H1 (cell line): ENCODE results near the gene SDF2. TPM values are rescaled to one million over a fixed set of nuclear protein-coding genes. Genes with fewer than 3 reads are reported as not detected.

Source experiments
- CTCF ChIA-PET: fragments of 300-600 bp; sonication (Branson Sonifier 250); formaldehyde crosslinking; loops from one replicate; lab custom pipeline; 2021; ENCODE audit not compliant: partially characterized antibody; lab: Charles Lee
- POLR2A ChIA-PET: fragments of 300-600 bp; sonication (Branson Sonifier 250); formaldehyde crosslinking; loops from one replicate; lab custom pipeline; 2021; ENCODE audit warnings: inconsistent platforms; ENCODE audit not compliant: partially characterized antibody; lab: Charles Lee
- DNase-seq, 2 experiments: peaks; one replicate each; pipeline versions ENCODE4 v3.0.0 to v3.0.0-alpha.2; 2010 to 2022; ENCODE audit warnings: low spot score in 2 of 2, low read depth in 1 of 2, mixed read lengths in 1 of 2
- FAIRE-seq: peaks from 2 replicates; lab custom pipeline; 2011; peaks lifted over from hg19 to GRCh38; lab: Jason Lieb, UNC
- H2AFZ ChIP-seq: 2 replicates; pipeline ENCODE4 v1.8.1; 2012; ENCODE audit warnings: low read length, inconsistent platforms
- H2AK5ac ChIP-seq: 2 replicates; pipeline ENCODE4 v1.6.1; 2013; ENCODE audit warnings: low read depth, low read length
- H2BK120ac ChIP-seq: replicated peaks from 2 replicates; pipeline ENCODE3; 2013; ENCODE audit warnings: low read depth, low read length, inconsistent platforms
- H2BK12ac ChIP-seq: 2 replicates; pipeline ENCODE4 v1.6.1; 2013; ENCODE audit warnings: low read depth, low read length
- H2BK15ac ChIP-seq: 2 replicates; pipeline ENCODE4 v1.6.1; 2013; ENCODE audit warnings: low read length
- H2BK20ac ChIP-seq: 2 replicates; pipeline ENCODE4 v1.6.1; 2013; ENCODE audit warnings: low read length
- H2BK5ac ChIP-seq: 2 replicates; pipeline ENCODE4 v1.6.1; 2013; ENCODE audit warnings: low read depth, low read length
- H3K14ac ChIP-seq: 2 replicates; pipeline ENCODE4 v1.6.1; 2013; ENCODE audit warnings: inconsistent platforms; ENCODE audit not compliant: insufficient read length
- H3K18ac ChIP-seq: 2 replicates; pipeline ENCODE4 v1.6.1; 2013; ENCODE audit warnings: low read length; ENCODE audit errors: extremely low read depth
- H3K23ac ChIP-seq: 2 replicates; pipeline ENCODE4 v1.6.1; 2013; ENCODE audit warnings: inconsistent platforms; ENCODE audit not compliant: insufficient read length
- H3K23me2 ChIP-seq: 2 replicates; pipeline ENCODE4 v1.6.1; 2013; ENCODE audit warnings: low read depth, low read length
- H3K27ac ChIP-seq: 2 replicates; pipeline ENCODE4 v1.6.1; 2011; ENCODE audit warnings: low read depth, low read length, inconsistent platforms
- H3K27me3 ChIP-seq, 4 experiments: replicated peaks in 1 of 4; 1 replicate in 1 of 4; 2 replicates in 3 of 4; pipeline versions ENCODE4 v1.6.1 to v1.8.1; 2011 to 2013; ENCODE audit warnings: low read length in 3 of 4, mild to moderate bottlenecking in 3 of 4, inconsistent platforms in 2 of 4, mixed read lengths in 2 of 4, moderate library complexity in 1 of 4; ENCODE audit not compliant: control insufficient read depth in 3 of 4, insufficient read depth in 3 of 4; ENCODE audit errors: extremely low read depth in 1 of 4
- H3K36me3 ChIP-seq, 4 experiments: 2 replicates each; pipeline versions ENCODE4 v1.6.1 to v1.8.1; 2011 to 2013; ENCODE audit warnings: mild to moderate bottlenecking in 4 of 4, low read length in 3 of 4, moderate library complexity in 2 of 4, control low read depth in 1 of 4, inconsistent platforms in 1 of 4; ENCODE audit not compliant: insufficient read depth in 4 of 4, control insufficient read depth in 2 of 4
- H3K4ac ChIP-seq: replicated peaks from 2 replicates; pipeline ENCODE3; 2013; ENCODE audit warnings: low read length, low read depth, mixed read lengths, inconsistent platforms; ENCODE audit not compliant: insufficient read length
- H3K4me1 ChIP-seq, 4 experiments: replicated peaks in 1 of 4; 1 replicate in 1 of 4; 2 replicates in 3 of 4; pipeline versions ENCODE4 v1.6.1 to v1.8.1; 2011 to 2013; ENCODE audit warnings: low read length in 3 of 4, inconsistent platforms in 2 of 4, mixed read lengths in 1 of 4; ENCODE audit not compliant: insufficient read depth in 4 of 4, control insufficient read depth in 3 of 4
- H3K4me2 ChIP-seq, 2 experiments: 2 replicates each; pipeline versions ENCODE4 v1.6.1 to v1.8.1; 2011 to 2013; ENCODE audit warnings: low read depth in 2 of 2, low read length in 2 of 2, control low read depth in 1 of 2, inconsistent platforms in 1 of 2, mild to moderate bottlenecking in 1 of 2; ENCODE audit not compliant: insufficient read depth in 1 of 2
- H3K4me3 ChIP-seq, 4 experiments: fragments of 200-600, 300-600 bp in 1 of 4; sonication (generic), shearing (Covaris generic), sonication (Bioruptor Twin) in 1 of 4; 2 replicates each; pipeline versions ENCODE4 v1.5.1 to v1.8.1; 2011 to 2016; ENCODE audit warnings: low read length in 4 of 4, low read depth in 3 of 4, control low read depth in 2 of 4, inconsistent platforms in 2 of 4, mild to moderate bottlenecking in 2 of 4, mixed read lengths in 1 of 4, moderate library complexity in 1 of 4; ENCODE audit not compliant: insufficient read depth in 2 of 4; ENCODE audit errors: extremely low read depth in 1 of 4
- H3K56ac ChIP-seq: replicated peaks from 2 replicates; pipeline ENCODE3; 2013; ENCODE audit warnings: low read depth, mild to moderate bottlenecking, mixed read lengths, low read length, inconsistent platforms; ENCODE audit not compliant: insufficient read length
- H3K79me1 ChIP-seq: 2 replicates; pipeline ENCODE4 v1.6.1; 2013; ENCODE audit warnings: low read depth, low read length, control low read depth
- H3K79me2 ChIP-seq, 2 experiments: 2 replicates each; pipeline versions ENCODE4 v1.6.1 to v1.8.1; 2012 to 2013; ENCODE audit warnings: low read length in 2 of 2, mild to moderate bottlenecking in 2 of 2, inconsistent platforms in 1 of 2; ENCODE audit not compliant: insufficient read depth in 2 of 2, control insufficient read depth in 1 of 2
- H3K9ac ChIP-seq, 4 experiments: replicated peaks in 1 of 4; 1 replicate in 1 of 4; 2 replicates in 3 of 4; pipeline versions ENCODE4 v1.6.1 to v1.8.1; 2011 to 2013; ENCODE audit warnings: low read depth in 3 of 4, low read length in 3 of 4, control low read depth in 2 of 4, mild to moderate bottlenecking in 2 of 4, moderate library complexity in 2 of 4, inconsistent platforms in 1 of 4; ENCODE audit errors: extremely low read depth in 1 of 4
- H3K9me3 ChIP-seq, 2 experiments: 2 replicates each; pipeline versions ENCODE4 v1.6.1 to v1.8.1; 2012 to 2013; ENCODE audit warnings: mild to moderate bottlenecking in 2 of 2, moderate library complexity in 2 of 2, control low read depth in 1 of 2, inconsistent platforms in 1 of 2, low read depth in 1 of 2, low read length in 1 of 2, mixed read lengths in 1 of 2; ENCODE audit not compliant: insufficient read depth in 2 of 2
- H4K20me1 ChIP-seq, 2 experiments: replicated peaks in 1 of 2; 2 replicates each; pipeline versions ENCODE3 to v1.8.1; 2011 to 2013; ENCODE audit warnings: inconsistent platforms in 2 of 2, low read length in 2 of 2, mild to moderate bottlenecking in 1 of 2; ENCODE audit not compliant: insufficient read depth in 2 of 2, control insufficient read depth in 1 of 2
- H4K5ac ChIP-seq: 2 replicates; pipeline ENCODE4 v1.6.1; 2013; ENCODE audit warnings: low read length, low read depth, mixed read lengths, inconsistent platforms; ENCODE audit not compliant: insufficient read length
- H4K8ac ChIP-seq: 2 replicates; pipeline ENCODE4 v1.8.0; 2013; ENCODE audit warnings: mild to moderate bottlenecking, moderate library complexity, low read length, inconsistent platforms; ENCODE audit not compliant: insufficient read depth; ENCODE audit errors: extremely low read depth
- H4K91ac ChIP-seq: replicated peaks from 2 replicates; pipeline ENCODE3; 2013; ENCODE audit warnings: low read length, mixed read lengths, inconsistent platforms; ENCODE audit not compliant: insufficient read length
- CHD1 ChIP-seq: IDR thresholded peaks from 2 replicates; pipeline ENCODE4 v1.6.1; 2012; ENCODE audit warnings: low read depth, low read length, improper control_type of control experiment
- EZH2 ChIP-seq: fragments of 200-600 bp; sonication (generic); IDR thresholded peaks from 2 replicates; pipeline ENCODE4 v1.7.1; 2012; ENCODE audit warnings: low read depth, mild to moderate bottlenecking, moderate library complexity, low read length, inconsistent platforms; ENCODE audit not compliant: severe bottlenecking
- MAFK ChIP-seq: IDR thresholded peaks from 2 replicates; pipeline ENCODE4 v1.6.1; 2012; ENCODE audit warnings: low read depth, mild to moderate bottlenecking, improper control_type of control experiment, low read length
- POLR2A ChIP-seq, 2 experiments: IDR thresholded peaks; 1 replicate in 1 of 2; 2 replicates in 1 of 2; pipeline ENCODE4 v1.6.1; 2011; ENCODE audit warnings: low read depth in 2 of 2, low read length in 2 of 2, mild to moderate bottlenecking in 2 of 2; ENCODE audit errors: control extremely low read depth in 1 of 2
- POLR2AphosphoS5 ChIP-seq: IDR thresholded peaks from 2 replicates; pipeline ENCODE4 v1.6.1; 2011; ENCODE audit warnings: low read depth, low read length
- RFX5 ChIP-seq: IDR thresholded peaks from 2 replicates; pipeline ENCODE4 v1.6.1; 2011; ENCODE audit warnings: low read depth, low read length, improper control_type of control experiment, borderline replicate concordance
- SIX5 ChIP-seq: IDR thresholded peaks from 2 replicates; pipeline ENCODE4 v1.6.1; 2011; ENCODE audit warnings: mild to moderate bottlenecking, low read depth, low read length
- WGBS, 2 experiments: shearing (Covaris generic) in 1 of 2; methylation state at CpG; one replicate each; pipeline versions ENCODE4 v1.1.6 to v1.1.7; 2013 to 2015; ENCODE audit warnings: low lambda C conversion rate in 2 of 2, mixed read lengths in 2 of 2, inconsistent platforms in 1 of 2, low coverage in 1 of 2, missing lambda C conversion rate in 1 of 2; ENCODE audit not compliant: insufficient replicate concordance in 2 of 2, insufficient coverage in 1 of 2, insufficient read length in 1 of 2; ENCODE audit errors: extremely low coverage in 1 of 2, missing lambda C conversion rate in 1 of 2; 5-methylcytosine and 5-hydroxymethylcytosine counted together
- polyA plus RNA-seq, 7 experiments: library from polyadenylated mRNA; depleted of rRNA in 3 of 7; stranded (reverse) in 5 of 7; unstranded in 2 of 7; fragments of >200 nt in 5 of 7; fragments of 200-250 nt in 2 of 7; gene quantifications; 1 replicate in 5 of 7; 2 replicates in 1 of 7; 4 replicates in 1 of 7; pipeline versions ENCODE4 v1.2.1 to v1.2.3, GENCODE V29; 2011 to 2013; ENCODE audit warnings: missing spikeins in 2 of 7, mixed read lengths in 2 of 7
- total RNA-seq: library from RNA; stranded (reverse); fragmentation: NEBNext Ultra II Directional; extraction: Animal tissue kit (Norgen Biotek cat#: 25700); gene quantifications from 2 replicates; pipeline ENCODE4 v1.2.1, GENCODE V29; 2021
- TF ChIP-seq, protein P1 (sequence below): IDR thresholded peaks from 2 replicates; pipeline ENCODE4 v1.6.1; 2012; ENCODE audit warnings: inconsistent platforms
- TF ChIP-seq, protein P2 (sequence below): IDR thresholded peaks from 2 replicates; pipeline ENCODE4 v1.6.1; 2011; ENCODE audit warnings: low read depth, mild to moderate bottlenecking, low read length; ENCODE audit not compliant: insufficient read depth

Gene SDF2
- total and polyA plus RNA-seq, 2 of the 8 experiments (the other 6 are each of a cell fraction or from before 2014, with no cell fraction given): 44.8 to 65.4 TPM

DNA sequence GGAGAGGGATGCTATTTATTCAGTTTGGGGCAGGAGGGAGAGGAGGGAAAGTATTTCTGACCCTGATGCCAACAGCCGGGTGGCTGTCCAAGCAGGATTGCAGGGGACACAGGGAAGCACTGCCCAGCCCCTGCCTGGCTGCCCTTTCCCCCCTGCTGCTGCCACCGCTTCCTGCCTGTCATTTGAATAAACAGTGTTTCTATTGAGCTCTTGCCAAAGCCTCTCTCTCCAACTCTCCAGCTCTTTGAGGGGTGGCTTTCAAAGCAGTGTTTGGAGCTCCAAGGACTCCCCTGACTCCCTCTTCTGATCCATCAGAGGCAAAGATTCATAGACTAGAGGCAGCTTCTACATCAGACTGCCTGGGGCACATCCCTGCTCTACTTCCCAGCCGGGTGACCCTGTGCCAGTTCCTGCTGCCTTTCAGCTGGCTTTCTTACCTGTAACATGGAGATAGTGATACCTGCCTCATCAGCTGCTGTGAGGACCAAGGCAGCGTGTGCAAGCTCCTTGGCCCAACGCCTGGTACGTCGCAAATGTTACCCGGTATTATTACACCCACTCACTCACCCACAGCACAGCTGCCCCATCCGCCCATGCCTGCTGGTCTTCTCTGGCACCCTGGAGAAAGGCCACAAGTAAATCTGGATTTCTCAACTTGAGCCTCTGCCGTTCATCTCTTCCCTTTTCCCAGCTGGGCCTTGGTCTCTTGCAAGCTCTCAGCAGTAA lies 40.5 kb upstream of the SDF2 start:
- no peak for FAIRE-seq
- no peak overlapping the region for H2BK5ac ChIP-seq
- H3K23ac ChIP-seq: no peak overlapping the region
- no peaks in the 10 kb centered on the region for H3K79me2 ChIP-seq
- H2BK20ac ChIP-seq: no peak overlapping the region
- H3K27ac ChIP-seq: 0 out of 2 replicates have a peak overlapping the region, but pooled peaks have one; percentile 19
- H3K9ac ChIP-seq: no peak overlapping the region; a peak in 1 of 7 replicates
- no peak overlapping the region for H2BK15ac ChIP-seq
- POLR2A ChIA-PET: interaction anchor here (0.8 to 4.8 kb wide), 15 partner anchors 9 to 117 kb away, joined by 3 to 47 read pairs (median 5); partner anchors contain the start of genes PROCA1 and RPL23A
- no peak overlapping the region; the same call in 1 of the 2 replicates for H4K8ac ChIP-seq
- H3K4ac ChIP-seq: no peak overlapping the region
- H2AFZ ChIP-seq: no peak overlapping the region
- TF ChIP-seq SIX5: no peak
- peak; percentile 23; the same call in 1 of the 2 replicates for TF ChIP-seq POLR2AphosphoS5
- TF ChIP-seq RFX5: no peak
- TF ChIP-seq EZH2: no peak
- no peak for TF ChIP-seq CHD1
- TF ChIP-seq, protein P1, sequence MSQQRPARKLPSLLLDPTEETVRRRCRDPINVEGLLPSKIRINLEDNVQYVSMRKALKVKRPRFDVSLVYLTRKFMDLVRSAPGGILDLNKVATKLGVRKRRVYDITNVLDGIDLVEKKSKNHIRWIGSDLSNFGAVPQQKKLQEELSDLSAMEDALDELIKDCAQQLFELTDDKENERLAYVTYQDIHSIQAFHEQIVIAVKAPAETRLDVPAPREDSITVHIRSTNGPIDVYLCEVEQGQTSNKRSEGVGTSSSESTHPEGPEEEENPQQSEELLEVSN: no peak
- TF ChIP-seq MAFK: no peak
- TF ChIP-seq POLR2A (IDR thresholded peaks at IDR 0.05; ENCODE audit: control extremely low read depth in 1 of 2, low read depth in 2 of 2, low read length in 2 of 2): peak in 1 of 2 experiments; percentile 45; a peak in 1 of 3 replicates
- TF ChIP-seq, protein P2, sequence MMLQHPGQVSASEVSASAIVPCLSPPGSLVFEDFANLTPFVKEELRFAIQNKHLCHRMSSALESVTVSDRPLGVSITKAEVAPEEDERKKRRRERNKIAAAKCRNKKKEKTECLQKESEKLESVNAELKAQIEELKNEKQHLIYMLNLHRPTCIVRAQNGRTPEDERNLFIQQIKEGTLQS: no peak
- peak overlapping the region in 1 of 2 experiments; percentile 32; a peak in 1 of 4 replicates for H3K4me2 ChIP-seq
- H3K23me2 ChIP-seq: no peaks in the 10 kb centered on the region
- H3K4me3 ChIP-seq: no peak overlapping the region
- H3K27me3 ChIP-seq: no peaks in the 10 kb centered on the region
- H2AK5ac ChIP-seq: no peak overlapping the region
- CTCF ChIA-PET: interaction anchor here (0.6 to 2.5 kb wide), 9 partner anchors 33 to 325 kb away, joined by 3 to 9 read pairs (median 3); no protein-coding TSS in a partner anchor
- H2BK12ac ChIP-seq: no peak overlapping the region
- H3K4me1 ChIP-seq: peaks cover 0 to 11% (median 4%) of the 10 kb centered on the region in 4 experiments; a peak in 4 of 7 replicates
- peaks cover 10 to 24% of the 10 kb centered on the region in 2 experiments for H4K20me1 ChIP-seq
- H4K5ac ChIP-seq: no peak overlapping the region
- 93% methylated on average over 10 of the region's 10 CpGs; no CpG with 5 or more reads in 1 of the 2 experiments for WGBS, 2 experiments
- H3K79me1 ChIP-seq: no peaks in the 10 kb centered on the region
- H4K91ac ChIP-seq: no peak overlapping the region
- H3K36me3 ChIP-seq: peaks cover 35 to 61% (median 55%) of the 10 kb centered on the region in 4 experiments
- no peaks in the 10 kb centered on the region for H3K9me3 ChIP-seq
- H3K56ac ChIP-seq: no peak overlapping the region
- no peak overlapping the region for H2BK120ac ChIP-seq
- H3K18ac ChIP-seq: no peak overlapping the region
- no peak for DNase-seq
- H3K14ac ChIP-seq: no peak overlapping the region
